Erythroblast (primary cell): Measurements from ENCODE around the gene MYB.

ENCODE experiments used
- GATA1 ChIP-seq: IDR thresholded peaks from 2 replicates; pipeline ENCODE4 v1.6.1; 2011; ENCODE audit warnings: low read depth, mild to moderate bottlenecking, control low read depth, low read length, moderate library complexity
- POLR2A ChIP-seq: IDR thresholded peaks from 2 replicates; pipeline ENCODE4 v1.6.1; 2011; ENCODE audit warnings: mild to moderate bottlenecking, low read length

- TF ChIP-seq POLR2A (no peak), GATA1 (no peak)
Observed at GRCh38 chr6:135167617-135168016, 13.5 kb upstream of the MYB start.
